ENCODE data around the gene PHACTR4.
"Not testable (repeated sequence)": the region's sequence is repeated elsewhere in the genome, so short reads cannot be mapped to it uniquely, and the experiment has no call there.

PHACTR4 gene

DNA sequence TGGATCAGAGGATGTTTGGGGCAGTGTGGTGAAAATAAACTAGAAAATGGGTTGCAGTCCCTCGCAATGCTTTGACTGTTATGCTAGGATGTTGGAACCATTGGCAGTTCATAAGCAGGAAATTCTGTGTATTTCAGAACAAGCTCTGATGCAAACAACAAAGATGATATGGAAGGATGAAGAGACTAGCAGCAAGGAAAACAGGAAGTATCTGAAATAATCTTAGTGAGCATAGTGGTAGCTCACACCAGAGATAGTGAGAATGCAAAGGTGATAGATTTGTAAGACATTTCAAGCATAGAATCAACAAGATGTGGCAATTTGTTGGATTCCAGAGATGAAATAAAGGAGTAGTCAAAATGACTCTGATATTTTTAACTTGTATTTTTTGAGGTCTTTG lies 125.2 kb downstream of the PHACTR4 start:
- no peak for DNase-seq (ENCODE audit: low read depth in 2 of 2)

GRCh38 chr1:28499553-28499952 lies 130.0 kb downstream of the PHACTR4 start:
- no peak for DNase-seq (ENCODE audit: low read depth in 2 of 2)

DNA sequence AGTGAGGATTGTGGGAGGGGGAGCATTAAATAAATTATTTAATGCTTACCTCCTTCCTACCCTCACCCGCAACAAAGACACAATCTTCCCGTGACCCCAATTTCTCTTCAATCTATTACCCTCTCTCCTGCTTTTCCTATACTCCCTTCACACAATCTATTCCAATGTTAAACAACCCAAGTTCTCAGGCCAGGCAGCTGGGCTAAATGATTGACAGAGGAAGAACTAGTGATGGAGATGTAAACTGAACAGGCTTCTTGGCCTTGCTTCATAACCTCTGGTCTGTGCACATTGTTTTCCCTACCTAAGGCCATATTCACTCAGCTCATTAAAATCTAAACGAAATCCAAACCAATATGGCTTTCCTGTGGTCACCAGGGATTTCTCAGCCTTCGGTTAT lies 132.4 kb downstream of the PHACTR4 start:
- no peak for DNase-seq (ENCODE audit: low read depth in 2 of 2)

DNA sequence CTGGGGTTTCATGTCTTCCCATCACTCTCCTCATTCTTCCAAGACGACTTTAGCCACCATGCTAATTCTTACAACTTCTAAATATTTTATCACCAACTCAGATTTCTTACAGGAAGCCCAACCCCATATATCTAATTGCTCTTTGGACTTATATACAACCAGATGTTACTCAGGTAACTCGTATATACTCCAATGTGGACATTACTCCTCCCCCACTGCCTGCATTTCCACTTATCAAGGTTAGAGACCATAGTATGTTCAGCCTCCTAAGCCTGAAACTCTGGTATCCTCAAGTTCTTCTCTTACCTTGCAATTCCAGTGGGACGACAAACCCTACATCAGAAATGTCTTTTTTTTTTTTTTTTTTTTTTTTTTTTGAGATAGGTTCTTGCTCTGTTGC lies 133.6 kb downstream of the PHACTR4 start:
- no peak for DNase-seq (ENCODE audit: low read depth in 2 of 2)

DNA sequence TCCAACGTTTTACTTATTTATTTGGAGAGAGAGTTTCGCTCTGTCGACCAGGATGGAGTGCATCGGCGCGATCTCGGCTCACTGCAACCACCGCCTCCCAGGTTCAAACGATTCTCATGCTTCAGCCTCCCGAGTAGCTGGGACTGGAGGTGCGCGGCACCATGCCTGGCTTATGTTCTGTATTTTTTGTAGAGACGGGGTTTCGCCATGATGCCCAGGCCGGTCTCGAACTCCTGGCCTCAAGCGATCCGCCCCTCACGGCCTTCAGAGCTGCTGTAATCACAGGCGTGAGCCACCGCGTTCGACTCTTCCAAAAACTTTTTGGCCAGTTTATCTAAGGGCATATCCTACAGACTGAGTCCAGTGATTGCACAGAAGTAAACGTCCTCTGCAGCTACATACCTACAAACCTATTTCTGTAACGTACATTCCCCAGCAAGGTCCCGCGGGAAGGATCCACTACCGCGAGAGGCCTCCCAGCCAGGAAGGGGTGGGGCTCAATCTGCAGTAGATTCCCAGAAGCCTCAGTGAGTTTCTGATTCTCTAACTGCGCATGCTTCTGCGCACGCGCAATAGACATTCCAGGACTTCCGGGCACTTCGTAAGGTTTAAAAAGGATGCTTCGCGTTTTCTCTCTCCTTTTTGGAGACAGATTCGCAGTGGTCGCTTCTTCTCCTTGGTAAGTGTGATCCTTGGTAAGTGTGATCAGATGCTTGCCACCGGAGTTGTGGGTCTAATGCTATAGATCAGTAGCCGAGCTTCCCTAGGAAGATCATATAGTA lies 136.1 kb downstream of the PHACTR4 start, which contains the start of gene RCC1:
TSS of gene RCC1 (plus strand) at position 638 of the 782 bp plus-strand sequence. CDS start 23,824 bp downstream, outside the sequence.
- peak; percentile 88 for DNase-seq (ENCODE audit: low read depth in 2 of 2)

DNA sequence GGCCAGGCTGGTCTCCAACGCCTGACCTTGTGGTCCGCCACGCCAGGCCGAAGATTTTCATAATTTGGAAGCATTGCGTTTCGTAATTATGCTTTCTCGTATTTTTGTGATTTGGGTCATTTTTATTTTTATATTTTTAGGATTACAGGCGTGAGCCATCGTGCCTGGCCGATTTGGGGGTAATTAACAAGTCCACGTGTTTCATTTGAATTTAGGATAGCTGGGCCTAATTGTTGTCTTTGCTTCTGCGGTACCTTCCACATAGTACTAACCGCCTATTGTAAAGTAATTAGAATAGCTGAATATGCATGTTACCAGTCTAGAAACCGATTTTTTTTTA lies 137.3 kb downstream of the PHACTR4 start:
- DNase-seq (ENCODE audit: low read depth in 2 of 2), result no peak

GRCh38 chr1:28507247-28507645 lies 137.7 kb downstream of the PHACTR4 start:
- no peak for DNase-seq (ENCODE audit: low read depth in 2 of 2)

- DNase-seq (ENCODE audit: low read depth in 2 of 2), result no peak
These were observed 138.3 kb downstream of the PHACTR4 start for GRCh38 chr1:28507646-28508434.

- DNase-seq (ENCODE audit: low read depth in 2 of 2), result no peak
These were observed 138.9 kb downstream of the PHACTR4 start for GRCh38 chr1:28508435-28508754.

GRCh38 chr1:28509705-28510272 lies 140.2 kb downstream of the PHACTR4 start:
- DNase-seq (ENCODE audit: low read depth in 2 of 2), result no peak

DNA sequence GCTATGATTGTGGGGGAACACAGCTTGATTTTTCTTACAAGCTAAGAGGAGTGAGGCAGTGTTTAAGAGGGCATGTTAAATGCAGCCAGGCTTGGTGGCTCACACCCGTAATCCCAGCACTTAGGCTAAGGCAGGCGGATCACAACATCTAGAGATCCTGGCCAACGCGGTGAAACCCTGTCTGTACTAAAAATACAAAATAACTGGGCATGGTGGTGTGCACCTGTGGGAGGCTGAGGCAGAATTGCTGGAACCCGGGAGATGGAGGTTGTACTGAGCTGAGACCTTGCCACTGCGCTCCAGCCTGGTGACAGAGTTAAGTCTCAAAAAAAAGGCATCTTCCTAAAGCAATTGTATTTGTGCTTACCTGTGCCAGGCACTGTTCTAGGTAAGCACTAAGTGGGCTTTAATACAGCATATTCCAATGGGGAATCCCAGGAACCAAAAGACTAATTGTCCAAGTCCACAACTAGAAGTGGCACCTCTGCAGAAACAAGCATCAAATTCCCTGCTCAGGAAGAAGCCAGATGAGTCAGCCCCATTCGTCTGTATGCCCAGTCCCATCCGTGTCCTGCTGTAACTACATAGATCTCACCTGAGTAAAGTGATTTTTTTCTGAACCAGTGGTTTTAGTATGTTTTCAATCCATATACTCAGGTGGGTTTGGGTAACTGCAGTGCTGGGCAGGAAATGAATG lies 140.9 kb downstream of the PHACTR4 start:
- DNase-seq (ENCODE audit: low read depth in 2 of 2), result peak in 1 of 2 donors; percentile 27

DNA sequence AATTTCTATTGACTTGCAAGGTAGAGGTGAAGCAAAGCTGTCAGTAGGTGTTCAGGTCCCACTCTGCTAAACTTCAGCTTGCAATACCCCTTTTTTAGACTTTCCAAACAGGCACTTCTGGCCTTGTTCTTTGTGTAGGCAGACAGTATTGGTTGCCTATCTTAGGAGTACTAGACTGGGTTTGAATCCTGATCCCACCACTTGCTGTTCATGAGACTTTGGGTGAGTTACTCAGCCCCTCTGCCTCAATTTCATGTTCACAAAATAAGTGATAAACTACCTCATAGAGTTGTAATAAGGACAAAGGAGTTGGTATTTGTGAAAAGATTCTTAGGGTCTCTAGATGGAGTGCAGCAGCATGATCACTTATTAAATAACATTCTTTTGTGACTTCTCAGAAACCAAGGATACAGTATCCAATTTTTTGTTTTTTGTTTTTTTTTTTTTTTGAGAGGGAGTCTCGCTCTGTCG lies 141.5 kb downstream of the PHACTR4 start:
- no peak for DNase-seq (ENCODE audit: low read depth in 2 of 2)

- no peak for DNase-seq (ENCODE audit: low read depth in 2 of 2)
These were observed 142.6 kb downstream of the PHACTR4 start for GRCh38 chr1:28512058-28512611.

GRCh38 chr1:28514445-28514933 lies 144.9 kb downstream of the PHACTR4 start:
- DNase-seq (ENCODE audit: low read depth in 2 of 2), result not testable (repeated sequence)

- no peak for DNase-seq (ENCODE audit: low read depth in 2 of 2)
These were observed 147.0 kb downstream of the PHACTR4 start for GRCh38 chr1:28516518-28516956.

DNA sequence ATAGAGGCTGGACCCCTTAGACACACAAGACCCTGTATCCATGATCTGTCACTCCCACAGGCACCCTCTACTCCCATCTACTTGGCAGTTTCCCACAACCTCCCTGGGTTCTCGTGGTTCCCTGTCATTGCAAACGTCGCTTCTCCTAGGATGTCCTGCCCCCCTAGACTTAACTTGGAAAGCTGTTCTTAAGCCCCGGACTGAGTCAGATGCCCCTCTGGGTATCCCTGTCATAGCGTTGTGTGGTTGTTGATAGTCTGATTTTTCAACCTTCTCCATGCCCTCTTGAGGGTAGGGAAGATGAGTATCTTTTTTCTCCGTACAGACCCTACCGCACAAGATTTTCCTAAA lies 148.1 kb downstream of the PHACTR4 start:
- DNase-seq (ENCODE audit: low read depth in 2 of 2), result no peak

- peak; percentile 86 to 90 for DNase-seq (ENCODE audit: low read depth in 2 of 2)
These were observed 148.6 kb downstream of the PHACTR4 start for GRCh38 chr1:28518000-28518744.

GRCh38 chr1:28518745-28519341 lies 149.3 kb downstream of the PHACTR4 start:
- DNase-seq (ENCODE audit: low read depth in 2 of 2), result peak in 1 of 2 donors; percentile 40

DNA sequence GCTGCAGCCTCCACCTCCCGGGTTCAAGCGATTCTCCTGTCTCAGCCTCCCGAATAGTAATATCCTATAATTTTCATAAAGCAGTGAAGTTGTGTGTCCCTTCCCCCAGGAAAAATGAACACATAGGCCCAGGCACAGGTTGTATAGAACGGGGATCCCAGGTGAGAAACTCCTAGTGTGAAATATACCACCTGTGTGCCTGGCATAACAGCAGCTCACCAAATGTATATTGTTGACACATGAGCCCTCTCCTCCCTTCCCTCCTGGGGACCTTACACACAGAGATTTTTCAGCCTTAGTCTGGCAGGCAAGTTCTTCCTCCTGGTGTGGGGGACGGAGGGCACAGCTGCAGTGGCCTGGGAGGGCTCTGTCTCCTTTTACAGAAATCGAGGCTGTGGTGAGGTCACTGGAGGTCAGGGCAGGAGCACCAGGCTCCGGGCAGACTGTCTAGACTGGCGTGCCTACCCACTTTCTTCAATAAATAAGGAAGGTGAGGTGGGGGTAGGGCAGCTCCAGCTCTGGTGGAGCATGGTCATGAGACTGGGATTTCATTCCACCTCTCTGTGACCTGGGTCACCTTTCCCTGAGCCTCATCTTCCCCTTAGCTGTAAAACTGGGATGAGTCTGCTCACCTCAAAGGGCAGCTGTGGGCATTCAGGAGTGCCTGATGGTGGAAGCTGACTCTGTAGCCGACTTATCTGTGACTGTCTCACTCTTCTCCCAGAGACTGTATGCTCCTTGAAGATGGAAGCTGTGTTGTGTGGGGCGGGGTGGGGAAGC lies 150.6 kb downstream of the PHACTR4 start:
- DNase-seq (ENCODE audit: low read depth in 2 of 2), result no peak

- not testable (repeated sequence) for DNase-seq (ENCODE audit: low read depth in 2 of 2)
These were observed 151.3 kb downstream of the PHACTR4 start for GRCh38 chr1:28520796-28521195.

Measured in stimulated activated CD8-positive, alpha-beta memory T cell treated with anti-CD3 and anti-CD28 coated beads, Interleukin-2, amount 100 ng/mL, for 48 hours (primary cell).